ENCODE data around the gene ADRM1.

Gene ADRM1

GRCh38 chr20:62313021-62313420, 10.2 kb downstream of the ADRM1 start:
- no peak for DNase-seq

- no peak for DNase-seq
These were observed 10.9 kb downstream of the ADRM1 start for GRCh38 chr20:62313460-62314338.

DNA sequence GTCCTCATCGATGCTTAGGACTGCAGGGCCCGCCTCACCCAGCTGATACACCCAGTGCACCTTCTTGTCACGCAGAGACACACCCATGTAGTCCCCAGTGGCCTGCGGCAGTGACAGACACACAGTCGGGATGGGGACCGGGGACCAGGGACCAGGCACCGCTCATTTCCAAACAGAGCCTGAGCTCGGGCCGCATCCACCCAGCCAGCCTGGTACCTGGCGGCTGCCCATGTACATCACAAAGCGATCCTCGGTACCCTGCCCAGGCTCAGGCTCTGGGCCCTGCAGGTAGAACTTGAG, 11.5 kb downstream of the ADRM1 start:
- no peak for DNase-seq

DNA sequence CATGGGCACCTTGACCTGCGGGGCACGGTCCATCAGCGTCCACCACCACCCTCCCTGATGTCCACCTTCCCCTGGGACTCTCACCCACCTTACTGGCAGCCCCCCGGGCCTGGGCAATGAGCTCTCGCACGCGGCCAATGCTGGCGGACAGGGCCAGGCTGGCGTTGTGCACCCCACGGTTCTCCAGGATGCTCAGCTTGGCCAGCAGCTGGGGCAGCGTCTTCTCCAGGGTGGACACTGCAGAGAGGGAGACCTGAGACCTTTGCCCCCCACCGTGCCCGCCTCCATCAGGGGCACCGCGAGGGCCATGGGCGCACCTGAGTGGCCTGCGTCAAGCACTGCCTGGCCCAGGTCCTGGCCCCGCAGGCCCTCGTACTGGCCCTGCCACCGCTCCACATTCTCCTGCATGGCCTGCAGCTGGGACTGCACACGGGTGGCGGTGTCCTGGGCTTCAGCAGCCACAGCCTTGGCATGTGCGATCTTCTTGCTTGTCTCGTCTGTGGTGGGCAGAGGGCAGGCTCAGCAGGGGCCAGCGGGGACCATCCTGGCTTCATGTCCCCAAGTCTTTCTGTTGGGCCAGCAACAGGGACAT, 12.0 kb downstream of the ADRM1 start:
- no peak for DNase-seq

DNA sequence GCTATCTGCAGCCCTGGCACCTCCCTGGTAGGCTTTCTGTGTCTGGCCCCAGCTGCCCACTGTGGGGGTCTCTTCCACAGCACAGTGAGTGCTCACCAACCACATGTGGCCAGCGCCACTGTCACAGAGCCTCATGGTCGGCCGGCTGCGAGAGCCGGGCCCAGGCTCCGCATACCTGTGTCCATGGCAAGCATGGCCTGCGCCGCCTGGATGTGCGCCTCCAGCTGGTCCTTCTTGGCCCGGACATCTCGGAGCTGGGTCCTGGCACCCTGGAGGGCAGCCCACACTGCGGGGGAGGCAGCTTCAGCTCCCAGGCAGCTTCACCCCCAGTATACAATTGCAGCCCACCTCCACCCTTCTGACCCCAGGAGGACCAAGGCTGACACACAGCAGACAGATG, 13.0 kb downstream of the ADRM1 start:
- no peak for DNase-seq

DNA sequence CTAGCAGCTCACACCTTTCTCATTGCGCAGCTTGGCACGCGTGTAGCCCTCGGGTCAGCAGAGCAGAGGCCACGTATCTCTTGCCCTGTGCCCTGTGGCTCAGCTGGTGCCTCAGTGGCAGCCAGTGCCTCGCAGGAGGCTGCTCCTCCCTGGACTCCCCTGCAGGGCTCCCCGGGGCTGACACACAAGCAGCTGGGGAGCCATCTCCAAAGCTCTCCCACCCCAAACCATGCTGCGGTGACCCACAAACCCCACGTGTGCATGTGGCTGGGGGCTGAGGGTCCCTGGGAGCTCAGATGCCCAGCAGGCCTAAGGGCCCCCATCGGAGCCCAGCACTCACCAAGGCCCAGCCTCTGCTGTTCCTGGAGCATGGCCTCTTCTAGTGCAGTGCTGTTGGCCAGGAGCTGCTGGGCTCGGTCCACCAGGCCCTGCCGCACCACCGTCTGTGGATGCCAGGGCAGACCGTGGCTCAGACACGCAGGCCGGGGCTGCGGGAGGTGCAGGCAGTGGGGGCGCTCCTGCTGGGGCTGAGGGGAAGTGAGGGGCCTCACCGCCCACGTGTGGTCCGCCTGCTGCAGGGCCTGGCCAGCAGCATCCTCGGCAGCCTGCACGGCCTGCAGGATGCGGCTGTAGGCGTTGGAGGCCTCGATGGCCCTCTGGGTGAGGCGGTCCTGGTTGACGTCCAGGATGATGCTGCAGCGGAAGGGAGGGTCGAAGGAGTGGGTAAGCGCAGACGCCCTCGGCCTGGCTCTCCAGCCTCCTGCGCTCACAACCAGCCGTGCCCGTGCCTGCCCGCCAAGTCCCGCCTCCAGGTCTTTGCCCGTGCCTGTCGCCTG, 13.8 kb downstream of the ADRM1 start:
- no peak for DNase-seq

GRCh38 chr20:62317167-62317655, 14.4 kb downstream of the ADRM1 start:
- DNase-seq, result no peak

- no peak for DNase-seq
These were observed 15.9 kb downstream of the ADRM1 start for GRCh38 chr20:62318400-62319345.

GRCh38 chr20:62319346-62319909, 16.6 kb downstream of the ADRM1 start:
- DNase-seq, result no peak

DNA sequence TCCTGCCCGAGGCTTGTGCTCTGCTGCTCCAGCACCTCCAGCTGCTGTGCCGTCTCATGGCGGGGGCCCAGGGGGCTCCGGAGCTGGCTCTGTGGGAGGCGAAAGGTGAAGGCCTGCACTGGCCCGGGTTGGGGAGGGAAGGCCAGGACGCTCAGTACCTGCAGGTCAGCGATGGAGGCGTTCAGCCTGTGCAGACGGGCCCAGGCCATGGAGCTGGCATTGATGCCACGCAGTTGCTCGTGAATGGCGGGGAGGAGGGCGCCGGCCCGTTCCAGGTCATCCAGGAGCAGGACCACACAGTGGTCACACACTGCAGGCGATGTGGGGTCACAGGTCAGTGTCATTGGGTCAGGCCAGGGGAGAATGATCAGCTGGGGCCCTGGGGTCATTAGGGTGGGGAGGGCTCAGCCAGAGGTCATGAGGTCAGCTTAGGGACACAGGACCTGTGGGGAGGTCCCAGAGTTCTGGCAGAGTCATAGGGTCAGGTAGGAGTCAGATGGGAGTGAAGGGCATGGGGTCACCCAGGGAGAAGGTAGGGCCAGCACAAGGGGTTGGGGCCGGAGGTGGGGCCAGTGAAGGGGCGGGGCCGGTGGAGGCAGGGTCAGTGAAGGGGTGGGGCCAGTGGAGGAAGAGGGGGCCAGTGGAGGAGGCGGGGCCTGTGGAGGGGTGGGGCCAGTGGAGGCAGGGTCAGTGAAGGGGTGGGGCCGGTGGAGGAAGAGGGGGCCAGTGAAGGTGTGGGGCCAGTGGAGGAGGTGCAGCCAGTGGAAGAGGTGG, 18.0 kb downstream of the ADRM1 start:
- no peak for DNase-seq

GRCh38 chr20:62321521-62321948, 18.7 kb downstream of the ADRM1 start:
- DNase-seq, result no peak

- no peak for DNase-seq
These were observed 19.2 kb downstream of the ADRM1 start for GRCh38 chr20:62321975-62322374.

DNA sequence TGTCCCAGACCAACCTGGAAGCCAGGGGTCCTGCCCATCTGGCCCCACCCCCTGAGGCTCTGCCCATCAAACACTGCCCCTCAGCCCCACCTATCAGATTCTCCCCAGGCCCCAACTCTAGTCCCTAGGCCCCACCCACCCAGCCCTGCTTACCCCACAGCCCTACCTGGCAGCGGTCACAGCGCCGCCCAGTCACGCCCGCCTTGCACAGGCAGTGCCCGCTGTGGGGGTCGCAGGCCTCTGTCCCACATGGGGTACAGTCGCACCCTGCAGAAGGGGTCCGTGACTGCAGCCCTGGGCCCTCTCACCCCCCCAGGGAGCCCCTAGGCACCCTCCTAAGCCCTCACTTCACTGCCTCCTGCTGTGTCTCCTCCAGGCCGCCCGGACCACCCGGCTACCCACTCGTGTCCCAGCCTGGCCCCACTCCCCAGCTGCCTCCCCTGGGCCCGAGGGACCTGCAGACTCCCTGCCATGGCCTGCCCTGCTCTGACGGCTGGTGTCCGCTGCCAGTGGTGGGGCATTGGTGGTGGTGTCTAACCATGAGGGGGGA, 19.8 kb downstream of the ADRM1 start:
- DNase-seq, result no peak

- no peak for DNase-seq
These were observed 20.6 kb downstream of the ADRM1 start for GRCh38 chr20:62323146-62323979.

DNA sequence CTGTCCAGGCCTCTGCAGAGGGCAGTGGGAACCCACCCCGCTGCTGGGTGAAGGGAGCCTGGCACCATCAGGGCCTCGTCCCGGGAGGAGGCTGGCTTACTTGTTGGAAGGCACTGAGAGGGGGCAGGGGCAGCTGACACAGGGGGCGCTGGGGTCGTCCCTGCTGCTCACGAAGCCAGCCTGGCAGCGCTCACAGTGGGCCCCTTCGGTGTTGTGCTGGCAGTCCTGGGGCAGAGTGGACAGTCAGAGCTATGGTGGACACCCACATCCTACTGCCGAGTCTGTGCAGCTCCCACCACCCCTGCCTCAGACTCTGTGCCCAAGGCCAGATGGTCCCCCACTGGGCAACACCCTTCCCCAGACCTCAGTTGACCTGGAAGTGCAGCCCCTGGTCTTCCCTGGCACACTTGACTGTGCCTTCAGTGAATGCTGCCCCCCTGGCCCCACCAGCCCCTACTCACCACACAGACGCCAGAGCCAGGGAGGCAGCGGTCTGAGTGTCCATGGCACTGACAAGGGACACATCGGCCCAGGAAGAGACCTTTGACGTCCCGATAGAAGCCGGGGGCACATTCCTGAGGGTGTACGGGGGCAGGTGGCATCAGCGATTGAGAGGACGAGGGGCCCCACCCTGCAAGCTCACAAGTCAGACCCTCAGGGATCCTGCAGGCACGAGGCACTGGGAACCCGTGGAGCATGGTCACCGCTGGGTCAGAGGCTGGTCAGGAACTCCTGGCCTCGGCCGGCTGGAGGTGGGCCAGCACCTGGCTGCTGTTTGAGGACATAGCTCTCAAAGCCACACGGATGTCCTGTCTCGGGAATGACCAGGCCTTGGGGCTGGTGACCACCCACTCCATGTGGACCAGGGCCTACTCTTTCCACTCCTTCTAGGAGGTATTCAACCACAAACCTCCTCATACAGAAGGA, 21.4 kb downstream of the ADRM1 start:
- no peak for DNase-seq

DNA sequence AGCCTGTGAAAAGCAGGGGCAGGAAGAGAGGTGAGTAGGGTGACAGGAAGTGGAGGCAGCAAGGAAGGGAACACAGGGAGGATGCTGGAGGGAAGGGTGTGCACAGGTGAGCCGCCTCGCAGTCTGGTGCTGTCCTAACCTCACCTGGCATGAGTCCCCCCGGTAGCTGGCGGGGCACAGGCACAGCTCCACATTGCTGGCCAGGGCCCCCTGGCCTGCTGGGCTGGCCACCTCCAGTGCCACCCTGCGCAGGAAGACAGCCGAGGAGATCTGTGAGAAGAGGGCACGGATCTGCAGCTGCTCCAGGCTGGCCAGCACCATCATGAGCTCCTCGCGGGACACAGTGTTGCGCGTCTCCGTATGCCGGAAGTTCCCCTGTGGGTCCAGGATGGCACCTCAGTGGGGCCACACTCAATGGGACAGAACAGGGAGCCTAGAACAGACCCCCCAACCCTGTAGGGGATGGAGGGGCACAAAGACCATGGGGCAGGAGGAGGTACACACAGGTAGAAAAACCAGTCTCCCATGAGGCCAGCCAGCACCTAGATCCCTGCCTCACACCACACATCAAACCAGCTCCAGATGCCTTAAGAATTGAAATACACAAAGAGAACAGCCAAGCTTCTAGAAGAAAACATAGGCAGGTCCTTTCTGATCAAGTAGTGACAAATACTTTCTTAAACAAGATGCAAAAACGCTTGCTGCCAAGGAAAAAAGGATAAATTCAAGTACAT, 22.5 kb downstream of the ADRM1 start:
- DNase-seq, result no peak

DNA sequence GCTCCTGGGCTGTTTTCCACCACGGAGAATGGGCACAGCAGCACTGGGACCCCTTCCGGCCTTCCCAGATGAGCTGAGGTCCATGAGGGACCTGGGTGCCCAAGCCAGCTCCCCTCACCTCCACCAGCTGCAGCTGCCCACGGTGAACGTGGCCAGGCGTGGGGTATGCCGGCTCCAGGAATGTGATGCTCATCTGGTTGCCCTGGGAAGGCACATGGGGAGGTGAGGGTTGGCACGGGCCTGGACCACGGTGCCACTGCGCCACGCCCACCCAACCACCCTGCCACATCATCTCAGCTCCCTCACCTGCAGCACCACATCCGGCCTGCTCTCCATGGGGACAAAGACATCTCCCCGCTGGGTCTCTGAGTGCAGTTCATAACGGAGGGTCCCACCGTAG, 23.8 kb downstream of the ADRM1 start:
- DNase-seq, result no peak

All from activated effector memory CD4-positive, alpha-beta T cell treated with Interleukin-2 at 50 U/mL for 16 hours (primary cell).